DND-41 (cell line): ENCODE measurements around the gene JAKMIP2.

ENCODE experiments used
- CTCF ChIP-seq: IDR thresholded peaks from 2 replicates; pipeline ENCODE4 v1.5.1; 2012; ENCODE audit warnings: borderline replicate concordance, low read length, moderate library complexity, mild to moderate bottlenecking; ENCODE audit not compliant: poor library complexity, severe bottlenecking; ENCODE audit errors: extremely low read depth
- EZH2 ChIP-seq: IDR thresholded peaks from 3 replicates; pipeline ENCODE4 v1.6.1; 2012; ENCODE audit warnings: borderline replicate concordance, low read depth, mild to moderate bottlenecking, moderate library complexity, low read length, inconsistent platforms; ENCODE audit not compliant: severe bottlenecking

GRCh38 chr5:147547730-147548129, 234.8 kb downstream of the JAKMIP2 start:
- TF ChIP-seq CTCF (no peak), EZH2 (no peak)
